Measurements from ENCODE around the gene OR8B2.
"Not testable (repeated sequence)": the region's sequence is repeated elsewhere in the genome, so short reads cannot be mapped to it uniquely, and the experiment has no call there.

GRCh38 chr11:124403186-124403585 is 18.9 kb upstream of the OR8B2 start:
- not testable (repeated sequence) for TF ChIP-seq CTCF (conservative IDR thresholded peaks at IDR 0.05; ENCODE audit: low read length); EZH2phosphoT487 (IDR thresholded peaks at IDR 0.05; ENCODE audit: borderline replicate concordance)

Measured in Loucy (cell line).